Gastroesophageal sphincter (tissue), 4 donors: Measurements from ENCODE around the gene RNF181. TPM values are rescaled to one million over a fixed set of nuclear protein-coding genes. Genes with fewer than 3 reads are reported as not detected.
A peak's percentile ranks its signal among the peaks of the same experiment; 100 is the strongest.

Source experiments
- ATAC-seq: fragments of 150-250 bp; one replicate; pipeline ENCODE4 v1.9.1; 2016; ENCODE audit warnings: mild to moderate bottlenecking, moderate library complexity
- H3K27ac ChIP-seq, 4 donors: fragments of 200-600 bp; sonication (generic) in 3 of 4; 1 replicate in 3 of 4; 2 replicates in 1 of 4; pipeline ENCODE4 v1.5.1; 2016 to 2019
- H3K27me3 ChIP-seq: fragments of 200-600 bp; sonication (generic); one replicate; pipeline ENCODE4 v1.5.1; 2019
- H3K36me3 ChIP-seq, 2 donors: fragments of 200-600 bp; sonication (generic); one replicate each; pipeline ENCODE4 v1.5.1; 2019; ENCODE audit warnings: control low read depth in 1 of 2
- H3K4me1 ChIP-seq, 3 donors: fragments of 200-600 bp; sonication (generic); 1 replicate in 2 of 3; 2 replicates in 1 of 3; pipeline ENCODE4 v1.5.1; 2016 to 2019; ENCODE audit warnings: control low read depth in 2 of 3
- H3K4me3 ChIP-seq, 2 donors: fragments of 200-600 bp; sonication (generic); one replicate each; pipeline ENCODE4 v1.5.1; 2019; ENCODE audit warnings: mild to moderate bottlenecking in 1 of 2, moderate library complexity in 1 of 2
- H3K9me3 ChIP-seq, 3 donors: fragments of 200-600 bp; sonication (generic); one replicate each; pipeline ENCODE4 v1.5.1; 2017 to 2019; ENCODE audit warnings: control low read depth in 2 of 3
- EP300 ChIP-seq: sonication (generic); formaldehyde crosslinking; IDR thresholded peaks from one replicate; pipeline ENCODE4 v1.6.1; 2017; ENCODE audit warnings: antibody characterized with exemption, mild to moderate bottlenecking
- POLR2A ChIP-seq, 2 donors: fragments of 450-650 bp; IDR thresholded peaks; one replicate each; pipeline ENCODE4 v1.6.1; 2017; ENCODE audit warnings: antibody characterized with exemption in 2 of 2, mild to moderate bottlenecking in 2 of 2, moderate library complexity in 1 of 2
- POLR2AphosphoS5 ChIP-seq: sonication (generic); formaldehyde crosslinking; IDR thresholded peaks from one replicate; pipeline ENCODE4 v1.6.1; 2017; ENCODE audit warnings: antibody characterized with exemption
- WGBS, 2 donors: methylation state at CpG; one replicate each; pipeline ENCODE4 v1.1.5; 2018; ENCODE audit warnings: low coverage in 1 of 2; 5-methylcytosine and 5-hydroxymethylcytosine counted together
- total RNA-seq, 4 donors: library from RNA; depleted of rRNA; stranded (reverse); fragments of >200 nt; gene quantifications; one replicate each; pipeline ENCODE4 v1.1.0, GENCODE V29; 2016
- TF ChIP-seq, protein P1 (sequence below), 4 experiments: fragments of 200-600 bp in 2 of 4; fragments of 450-650 bp in 2 of 4; sonication (generic) in 1 of 4; IDR thresholded peaks; one replicate each; pipeline ENCODE4 v1.5.1; 2017 to 2019; ENCODE audit warnings: antibody characterized with exemption in 4 of 4, mild to moderate bottlenecking in 2 of 4, moderate library complexity in 2 of 4

The RNF181 gene
- total RNA-seq, 4 donors from 2014 or later, result 113 to 174 (median 148) TPM

DNA sequence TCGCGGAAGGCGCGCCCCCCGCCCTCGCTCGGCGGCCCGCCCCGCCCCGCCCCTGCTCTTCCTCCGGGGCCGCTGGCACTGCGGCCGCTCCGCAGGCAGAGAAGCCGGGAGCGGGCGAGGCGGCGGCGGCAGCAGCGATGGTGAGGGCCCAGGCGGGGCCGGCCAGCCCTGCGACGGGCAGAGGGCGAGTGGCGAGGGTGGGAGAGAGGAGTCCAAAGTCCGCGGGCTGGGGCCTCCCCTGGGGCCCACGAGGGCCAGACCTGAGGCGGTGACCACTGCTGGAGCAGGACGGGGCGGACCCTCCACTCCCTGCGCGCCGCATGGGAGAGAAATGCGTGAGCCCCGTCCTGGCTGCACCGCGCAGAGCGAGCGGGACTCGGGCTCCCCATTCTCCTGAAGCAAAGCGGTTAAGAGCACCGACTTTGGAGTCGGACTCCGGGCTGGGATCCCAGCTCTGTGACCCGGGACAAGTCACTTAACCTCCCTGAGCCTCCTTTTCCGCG lies 11.1 kb upstream of the RNF181 start, which contains the start of gene VAMP5:
VAMP5 (plus strand) TSS at position 78 of the 503 bp plus-strand sequence; CDS start at position 138, 60 bp downstream.
- peaks cover 0 to 72% (median 29%) of the 10 kb centered on the region in 3 donors for H3K4me1 ChIP-seq
- ATAC-seq, result peak; percentile 52
- H3K27me3 ChIP-seq, result no peaks in the 10 kb centered on the region
- WGBS, 2 donors, result no CpG with 5 or more reads among the region's 52 CpGs
- H3K9me3 ChIP-seq, result no peaks in the 10 kb centered on the region
- H3K27ac ChIP-seq, result peak within 1 kb of the TSS; percentile 41 to 90 (median 89)
- no peak for TF ChIP-seq EP300
- TF ChIP-seq POLR2A (IDR thresholded peaks at IDR 0.05), result peak; percentile 55 to 63
- TF ChIP-seq, protein P1, sequence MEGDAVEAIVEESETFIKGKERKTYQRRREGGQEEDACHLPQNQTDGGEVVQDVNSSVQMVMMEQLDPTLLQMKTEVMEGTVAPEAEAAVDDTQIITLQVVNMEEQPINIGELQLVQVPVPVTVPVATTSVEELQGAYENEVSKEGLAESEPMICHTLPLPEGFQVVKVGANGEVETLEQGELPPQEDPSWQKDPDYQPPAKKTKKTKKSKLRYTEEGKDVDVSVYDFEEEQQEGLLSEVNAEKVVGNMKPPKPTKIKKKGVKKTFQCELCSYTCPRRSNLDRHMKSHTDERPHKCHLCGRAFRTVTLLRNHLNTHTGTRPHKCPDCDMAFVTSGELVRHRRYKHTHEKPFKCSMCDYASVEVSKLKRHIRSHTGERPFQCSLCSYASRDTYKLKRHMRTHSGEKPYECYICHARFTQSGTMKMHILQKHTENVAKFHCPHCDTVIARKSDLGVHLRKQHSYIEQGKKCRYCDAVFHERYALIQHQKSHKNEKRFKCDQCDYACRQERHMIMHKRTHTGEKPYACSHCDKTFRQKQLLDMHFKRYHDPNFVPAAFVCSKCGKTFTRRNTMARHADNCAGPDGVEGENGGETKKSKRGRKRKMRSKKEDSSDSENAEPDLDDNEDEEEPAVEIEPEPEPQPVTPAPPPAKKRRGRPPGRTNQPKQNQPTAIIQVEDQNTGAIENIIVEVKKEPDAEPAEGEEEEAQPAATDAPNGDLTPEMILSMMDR (IDR thresholded peaks at IDR 0.05), result no peak
- TF ChIP-seq POLR2AphosphoS5, result peak; percentile 43
- peak within 1 kb of the TSS; percentile 39 to 79 for H3K4me3 ChIP-seq
- no peaks in the 10 kb centered on the region for H3K36me3 ChIP-seq

DNA sequence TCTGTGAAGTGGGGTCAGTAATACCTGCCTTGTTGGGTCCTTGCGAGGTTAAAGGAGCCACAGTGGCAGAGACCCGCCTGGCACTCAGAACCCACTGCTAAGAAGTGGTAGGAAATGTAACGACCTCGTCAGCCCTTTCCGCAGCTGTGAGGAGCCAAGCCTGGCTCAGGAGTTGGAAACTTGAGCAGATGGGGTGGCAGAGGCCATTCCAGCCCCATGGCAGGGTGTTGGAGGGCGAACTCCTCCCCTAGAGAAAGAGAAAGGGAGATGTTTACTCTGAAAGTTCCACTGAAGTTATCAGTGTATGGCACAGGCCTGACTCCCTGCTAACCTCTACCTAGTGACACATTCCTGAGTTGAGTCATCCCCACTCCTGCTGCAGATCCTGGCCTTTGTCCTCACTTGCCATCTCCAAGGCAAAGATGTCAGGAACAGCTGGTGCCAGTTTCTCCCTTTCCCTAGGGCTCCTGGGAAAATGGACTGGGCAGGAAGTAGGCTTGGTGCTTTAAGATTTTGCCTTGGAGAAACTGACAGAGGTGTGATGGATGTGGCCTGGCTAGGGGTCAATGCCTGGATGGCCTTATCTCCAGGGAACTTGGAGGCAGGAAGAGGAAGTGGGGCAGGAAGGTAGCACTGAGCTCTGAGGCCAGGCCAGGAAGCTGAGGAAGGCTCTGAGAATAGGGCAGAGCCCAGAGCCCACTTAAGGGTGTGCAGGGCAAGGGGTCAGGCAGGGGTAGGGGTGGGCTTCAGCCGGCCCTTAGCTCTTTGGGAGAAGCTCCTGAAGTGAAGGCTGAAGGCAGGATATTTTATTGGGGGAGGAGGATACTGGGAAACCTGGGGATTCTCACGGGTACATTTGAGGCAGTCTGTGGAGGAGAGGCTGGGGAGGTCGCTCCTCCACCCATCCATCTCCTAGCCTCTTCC lies 10.4 kb upstream of the RNF181 start:
- Histone ChIP-seq H3K9me3 (no peaks in the 10 kb centered on the region), H3K27ac (peak overlapping the region; percentile 41 to 90 (median 89)), H3K4me1 (peaks cover 0 to 72% (median 33%) of the 10 kb centered on the region in 3 donors), H3K4me3 (peak overlapping the region; percentile 39 to 79), H3K36me3 (no peaks in the 10 kb centered on the region), H3K27me3 (no peaks in the 10 kb centered on the region)
- peak; percentile 72 for ATAC-seq
- WGBS, 2 donors, result 27 to 40% methylated on average over 3 to 4 of the region's 9 CpGs
- TF ChIP-seq EP300 (no peak), POLR2AphosphoS5 (peak; percentile 79)

DNA sequence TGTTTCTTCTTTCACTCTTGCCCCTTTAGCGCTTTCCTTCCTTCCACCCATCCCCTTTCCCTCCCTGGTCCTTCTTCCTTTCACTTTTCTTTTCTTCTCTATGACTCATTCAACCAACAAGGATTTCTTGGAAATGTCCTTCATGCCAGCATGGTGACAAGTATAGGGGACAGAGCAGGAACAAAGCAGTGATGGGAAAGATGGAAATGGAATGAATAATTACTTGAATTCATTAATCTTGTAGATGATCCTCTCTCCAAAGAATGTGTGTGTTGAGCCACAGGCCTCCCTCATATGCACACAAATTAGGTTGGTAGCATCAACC lies 9.8 kb upstream of the RNF181 start:
- Histone ChIP-seq H3K36me3 (no peaks in the 10 kb centered on the region), H3K4me1 (peaks cover 0 to 76% (median 31%) of the 10 kb centered on the region in 3 donors), H3K27ac (peak overlapping the region; percentile 41 to 90 (median 89)), H3K9me3 (no peaks in the 10 kb centered on the region), H3K4me3 (peak overlapping the region in 1 of 2 donors; percentile 79), H3K27me3 (no peaks in the 10 kb centered on the region)
- WGBS, 2 donors, result 50 to 60% methylated on average over 1 of the region's 1 CpG
- TF ChIP-seq POLR2AphosphoS5 (peak; percentile 86), POLR2A (IDR thresholded peaks at IDR 0.05) (no peak)
- TF ChIP-seq, protein P1 (IDR thresholded peaks at IDR 0.05), result no peak
- no peak for ATAC-seq

DNA sequence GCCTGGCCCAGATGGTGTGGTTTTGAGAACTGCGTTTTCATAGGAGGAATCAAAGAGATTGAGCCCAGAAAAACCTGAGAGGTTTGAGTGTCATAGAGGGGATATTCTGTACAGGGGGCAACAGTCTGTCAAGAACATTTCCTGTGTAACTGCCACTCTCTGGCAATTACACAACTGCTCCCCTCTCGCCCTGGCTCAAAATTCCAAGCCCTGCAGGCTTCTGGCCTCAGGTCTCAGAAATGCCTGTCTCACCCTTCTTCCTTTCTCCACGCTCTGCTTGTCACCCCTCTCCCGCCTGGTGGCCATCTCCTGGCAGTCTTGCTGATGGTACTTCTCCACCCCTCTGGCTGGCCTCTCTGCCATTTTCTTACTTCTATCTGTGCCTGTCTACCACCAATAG lies 7.3 kb upstream of the RNF181 start:
- WGBS, 2 donors, result 85 to 89% methylated on average over 4 of the region's 4 CpGs
- TF ChIP-seq, protein P1 (IDR thresholded peaks at IDR 0.05), result no peak
- TF ChIP-seq POLR2AphosphoS5 (no peak), POLR2A (IDR thresholded peaks at IDR 0.05) (no peak), EP300 (no peak)
- H3K9me3 ChIP-seq, result no peaks in the 10 kb centered on the region
- peaks cover 0 to 5% of the 10 kb centered on the region in 2 donors for H3K36me3 ChIP-seq
- H3K27ac ChIP-seq, result peak overlapping the region in 3 of 4 donors; percentile 33 to 73 (median 63)
- no peak for ATAC-seq
- H3K4me1 ChIP-seq, result peaks cover 0 to 97% (median 42%) of the 10 kb centered on the region in 3 donors
- H3K4me3 ChIP-seq, result no peak overlapping the region
- H3K27me3 ChIP-seq, result no peaks in the 10 kb centered on the region

DNA sequence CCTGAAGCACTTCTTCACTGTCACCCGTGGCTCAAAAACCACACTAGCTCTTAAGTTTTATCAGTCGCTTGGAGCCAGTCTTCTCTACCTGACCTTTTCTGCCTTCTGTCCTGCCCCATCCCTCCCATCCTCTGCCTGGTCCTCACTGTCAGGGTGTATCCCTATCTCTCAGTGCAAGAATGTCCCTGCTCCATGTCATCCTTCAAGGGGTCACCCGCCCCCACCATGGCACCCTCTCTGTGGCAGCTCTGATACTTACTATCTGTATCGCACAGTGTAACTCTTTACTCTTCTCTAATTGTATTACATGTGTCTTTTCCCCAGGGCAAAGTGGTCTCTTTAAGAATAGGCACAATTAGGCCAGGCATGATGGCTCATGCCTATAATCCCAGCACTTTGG lies 6.9 kb upstream of the RNF181 start:
- peaks cover 0 to 95% (median 39%) of the 10 kb centered on the region in 3 donors for H3K4me1 ChIP-seq
- no peak overlapping the region for H3K4me3 ChIP-seq

More for the DNA sequence above, 6.9 kb upstream of the RNF181 start:
- no peaks in the 10 kb centered on the region for H3K9me3 ChIP-seq
- H3K27ac ChIP-seq, result peak overlapping the region in 3 of 4 donors; percentile 33 to 73 (median 63)
- TF ChIP-seq, protein P1 (IDR thresholded peaks at IDR 0.05), result no peak
- TF ChIP-seq EP300, result no peak
- no peak for ATAC-seq
- peaks cover 0 to 6% of the 10 kb centered on the region in 2 donors for H3K36me3 ChIP-seq
- WGBS, 2 donors, result 85 to 88% methylated on average over 3 to 4 of the region's 4 CpGs
- H3K27me3 ChIP-seq, result no peaks in the 10 kb centered on the region
